HK-2 (cell line): ENCODE data around the gene ITIH5.
"Not testable (repeated sequence)": the region's sequence is repeated elsewhere in the genome, so short reads cannot be mapped to it uniquely, and the experiment has no call there.

Source experiments
- DNase-seq: peaks from one replicate; pipeline ENCODE4 v3.0.0-alpha.2; 2018; ENCODE audit not compliant: unreplicated experiment

ITIH5 gene

GRCh38 chr10:7687228-7687907 lies 20.6 kb upstream of the ITIH5 start:
- DNase-seq = peak; percentile 61

DNA sequence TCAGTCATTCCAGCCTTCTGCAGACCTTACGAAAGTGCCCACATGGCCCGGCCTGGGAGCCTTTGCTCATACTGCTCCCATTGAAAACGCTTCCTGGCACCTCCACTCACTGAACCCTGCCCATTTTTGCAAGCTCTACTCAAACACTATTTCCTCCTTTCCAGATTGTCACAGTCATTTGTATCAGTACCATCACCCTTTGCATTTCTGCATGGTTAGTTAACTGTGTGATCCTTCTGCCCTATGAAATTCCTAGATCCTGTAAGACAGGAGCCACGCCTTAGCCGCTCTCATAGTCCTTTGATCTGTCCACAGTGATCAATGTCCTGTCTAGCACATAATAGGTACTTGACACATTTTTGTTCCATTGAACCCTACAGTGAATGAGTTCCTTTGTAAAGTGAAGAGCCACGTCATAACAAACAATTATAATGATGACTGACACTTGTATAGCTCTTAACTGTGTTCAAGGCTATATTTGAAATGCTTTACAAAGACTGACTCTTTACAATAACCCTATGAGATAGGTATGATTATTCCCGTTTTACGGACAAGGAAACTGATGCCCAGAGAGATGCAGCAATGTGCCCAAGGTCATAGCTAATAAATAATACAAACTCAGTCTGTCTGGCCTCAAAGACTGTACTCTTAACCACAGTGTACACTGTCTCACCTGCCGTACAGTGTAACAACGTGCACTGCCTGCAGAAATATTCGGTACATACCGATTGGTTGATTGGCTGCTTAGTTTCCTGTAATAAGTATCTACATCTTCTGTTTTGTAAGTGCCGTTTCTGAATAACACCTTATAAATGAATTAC lies 19.8 kb upstream of the ITIH5 start:
- no peak for DNase-seq

GRCh38 chr10:7680078-7680477 lies 13.3 kb upstream of the ITIH5 start:
- not testable (repeated sequence) for DNase-seq

DNA sequence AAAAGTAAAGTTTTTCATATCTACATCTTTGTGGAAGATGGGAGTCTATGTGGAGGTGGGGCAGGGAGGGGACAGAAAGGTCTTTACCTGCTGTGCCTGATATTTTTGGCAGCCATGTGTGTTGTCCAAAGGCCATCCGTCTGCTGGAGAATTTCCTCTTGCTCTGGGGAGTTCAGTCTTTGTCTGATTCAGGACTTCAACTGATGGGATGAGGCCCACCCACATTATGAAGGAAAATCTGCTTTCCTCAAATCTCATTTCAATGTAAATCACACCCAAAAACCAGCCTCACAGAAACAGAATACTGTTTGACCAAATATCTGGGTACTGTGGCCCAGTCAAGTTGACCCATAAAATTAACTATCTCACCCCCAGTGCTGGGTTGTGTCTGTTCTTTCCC lies 12.5 kb upstream of the ITIH5 start:
- no peak for DNase-seq

GRCh38 chr10:7672341-7673134 lies 5.8 kb upstream of the ITIH5 start:
- DNase-seq = no peak

- DNase-seq = no peak
Observed at GRCh38 chr10:7670157-7670556, 3.4 kb upstream of the ITIH5 start.

DNA sequence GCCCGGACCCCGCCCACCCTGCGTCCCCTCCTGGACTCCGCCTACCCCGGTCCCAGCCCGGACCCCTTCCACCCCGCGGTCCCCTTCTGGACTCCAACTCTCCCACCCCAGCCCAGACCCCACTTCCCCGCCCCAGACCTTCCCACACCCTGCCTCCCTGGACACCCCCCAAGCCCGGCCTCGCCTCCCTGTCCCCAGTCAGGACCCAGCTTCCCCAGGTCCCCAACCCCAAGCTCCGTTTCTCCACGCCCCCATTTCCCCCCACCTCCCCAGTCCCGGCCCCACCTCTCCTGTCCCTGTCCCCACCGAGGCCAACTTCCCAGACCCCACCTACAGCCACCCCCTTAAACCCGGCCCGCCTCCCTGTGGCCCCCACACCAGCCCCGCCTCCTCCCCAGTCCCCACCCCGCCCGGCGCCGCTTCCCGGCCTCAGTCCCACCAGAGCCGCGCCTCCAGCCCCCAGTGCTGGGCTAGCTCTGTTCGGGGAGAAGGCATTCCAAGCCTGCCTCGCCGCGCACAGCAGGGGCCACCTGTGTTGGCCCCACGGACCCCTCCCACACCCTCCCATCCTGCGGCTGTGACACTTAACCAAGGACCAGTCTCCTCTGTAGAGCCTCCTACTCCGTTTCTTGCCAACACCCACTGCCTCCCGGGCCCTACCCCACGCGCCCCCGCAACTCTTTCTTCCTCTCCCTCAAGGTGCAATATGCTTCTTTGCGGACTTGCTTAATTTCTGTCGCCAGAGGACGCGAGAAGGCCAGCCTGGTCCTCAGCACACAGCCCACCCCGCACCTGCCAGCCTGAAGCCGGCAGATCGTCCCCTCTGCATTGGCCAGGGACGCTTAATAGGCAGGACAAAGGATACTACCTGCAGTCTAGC lies 736 bp upstream of the ITIH5 start:
- DNase-seq = no peak

- DNase-seq = no peak
Observed at GRCh38 chr10:7665767-7666166, 999 bp downstream of the ITIH5 start.

GRCh38 chr10:7664707-7665106 lies 2.1 kb downstream of the ITIH5 start:
- no peak for DNase-seq

GRCh38 chr10:7662522-7662921 lies 4.2 kb downstream of the ITIH5 start:
- no peak for DNase-seq

- DNase-seq = no peak
Observed at GRCh38 chr10:7659560-7659959, 7.2 kb downstream of the ITIH5 start.

DNA sequence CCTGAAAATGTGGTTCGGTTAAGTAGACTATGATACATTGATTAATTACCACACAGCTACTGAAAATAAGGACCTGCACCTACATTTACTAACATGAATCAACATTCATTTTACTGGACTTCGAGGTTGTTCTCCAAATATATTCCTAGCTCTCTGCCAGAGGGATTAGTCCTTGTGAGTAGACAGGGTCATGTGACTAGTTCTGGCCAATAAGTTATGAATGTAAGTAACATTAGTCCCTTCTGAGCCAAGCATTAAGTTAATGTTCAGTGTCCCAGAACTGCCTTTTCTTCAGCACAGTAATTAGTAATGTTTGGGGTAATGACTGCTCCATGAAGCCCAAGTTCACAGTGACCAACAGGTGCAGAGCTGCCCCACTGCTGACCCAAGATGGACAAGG lies 9.2 kb downstream of the ITIH5 start:
- DNase-seq = no peak

GRCh38 chr10:7657079-7657478 lies 9.7 kb downstream of the ITIH5 start:
- not testable (repeated sequence) for DNase-seq

GRCh38 chr10:7651853-7652470 lies 14.8 kb downstream of the ITIH5 start:
- DNase-seq = no peak

DNA sequence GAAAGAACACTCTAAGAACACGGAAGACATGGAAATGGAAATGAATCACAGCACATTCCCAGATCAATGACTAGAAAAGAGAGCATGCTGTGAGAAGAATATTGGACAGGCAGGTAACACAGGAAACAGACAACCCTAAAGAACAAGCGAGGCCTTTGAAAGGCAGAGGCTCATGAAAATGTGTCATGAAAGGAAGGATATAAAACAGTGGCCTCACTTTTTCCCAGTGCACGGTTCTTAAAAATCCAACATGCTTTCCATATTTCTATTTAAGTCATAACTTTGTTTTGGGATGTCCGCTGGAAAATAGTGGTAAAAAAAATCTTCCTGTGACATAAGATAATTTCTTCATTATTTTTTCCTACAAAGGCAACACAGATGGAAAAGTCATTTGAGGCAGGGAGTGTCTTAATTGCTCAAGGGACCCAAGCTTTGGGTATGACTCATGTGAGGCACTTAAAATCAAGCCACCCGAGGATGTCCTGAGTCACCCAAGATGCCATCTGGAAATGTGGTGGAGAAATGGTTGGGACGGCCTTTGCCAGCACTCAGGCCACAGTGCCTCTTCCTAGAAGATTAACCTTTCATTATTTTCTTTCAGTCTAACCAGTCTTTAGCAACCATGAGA lies 17.0 kb downstream of the ITIH5 start:
- DNase-seq = no peak

GRCh38 chr10:7647062-7647664 lies 19.6 kb downstream of the ITIH5 start:
- DNase-seq = no peak

- no peak for DNase-seq
Observed at GRCh38 chr10:7642491-7643011, 24.2 kb downstream of the ITIH5 start.

DNA sequence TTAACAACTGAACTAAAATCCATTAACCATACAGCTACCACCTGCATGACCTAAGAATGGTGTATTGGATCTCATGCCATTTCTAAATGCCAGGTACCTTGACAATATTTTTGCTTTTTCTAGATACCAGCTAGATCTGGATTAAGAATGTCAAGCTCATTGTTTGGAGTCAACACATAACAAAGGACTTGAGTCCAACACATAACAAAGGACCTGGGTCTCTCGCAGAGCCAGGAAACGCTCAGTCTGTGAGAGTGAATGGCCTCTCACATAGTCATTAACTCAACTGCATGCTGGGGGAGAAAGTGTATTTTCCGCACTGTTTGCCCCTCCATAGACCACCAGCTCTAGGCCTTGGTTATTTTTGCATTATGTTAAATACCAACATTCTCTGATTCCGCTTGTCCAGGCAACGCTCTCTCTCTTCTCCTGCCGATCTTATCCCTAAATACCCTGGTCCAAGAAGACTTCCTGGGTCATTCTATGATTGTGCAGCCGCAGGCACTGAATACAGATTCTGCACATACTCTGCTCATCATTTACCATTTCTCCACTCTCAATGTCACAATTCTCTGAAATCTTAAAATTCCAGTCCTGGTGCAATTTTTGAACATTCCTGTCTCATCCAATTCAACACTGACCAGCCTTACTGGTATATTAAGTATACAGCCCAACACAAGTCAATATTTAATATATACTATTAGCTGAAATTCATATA lies 31.2 kb downstream of the ITIH5 start:
- DNase-seq = no peak
